H1 (cell line): ENCODE results near the gene PANX1. TPM values are rescaled to one million over a fixed set of nuclear protein-coding genes. Genes with fewer than 3 reads are reported as not detected.

Source experiments
- E2F6 ChIP-seq: IDR thresholded peaks from 2 replicates; pipeline ENCODE4 v1.6.1; 2012; ENCODE audit warnings: inconsistent platforms
- EZH2 ChIP-seq: fragments of 200-600 bp; sonication (generic); IDR thresholded peaks from 2 replicates; pipeline ENCODE4 v1.7.1; 2012; ENCODE audit warnings: low read depth, mild to moderate bottlenecking, moderate library complexity, low read length, inconsistent platforms; ENCODE audit not compliant: severe bottlenecking
- RBBP5 ChIP-seq: IDR thresholded peaks from 2 replicates; pipeline ENCODE4 v1.7.1; 2012; ENCODE audit warnings: low read depth, mild to moderate bottlenecking, inconsistent platforms, low read length, moderate library complexity, borderline replicate concordance
- TAF7 ChIP-seq: optimal IDR thresholded peaks from 2 replicates; pipeline ENCODE3; 2011; ENCODE audit warnings: low read depth, mild to moderate bottlenecking, inconsistent platforms, low read length, moderate library complexity, borderline replicate concordance
- polyA plus RNA-seq, 7 experiments: library from polyadenylated mRNA; depleted of rRNA in 3 of 7; stranded (reverse) in 5 of 7; unstranded in 2 of 7; fragments of >200 nt in 5 of 7; fragments of 200-250 nt in 2 of 7; gene quantifications; 1 replicate in 5 of 7; 2 replicates in 1 of 7; 4 replicates in 1 of 7; pipeline versions ENCODE4 v1.2.1 to v1.2.3, GENCODE V29; 2011 to 2013; ENCODE audit warnings: missing spikeins in 2 of 7, mixed read lengths in 2 of 7
- total RNA-seq: library from RNA; stranded (reverse); fragmentation: NEBNext Ultra II Directional; extraction: Animal tissue kit (Norgen Biotek cat#: 25700); gene quantifications from 2 replicates; pipeline ENCODE4 v1.2.1, GENCODE V29; 2021

Gene PANX1
- total and polyA plus RNA-seq, 2 of the 8 experiments (the other 6 are each of a cell fraction or from before 2014, with no cell fraction given): 15.9 to 35.2 TPM

GRCh38 chr11:94128746-94129511 is at the start of gene PANX1 (continued):
- peak; percentile 18 for TF ChIP-seq TAF7
- peak; percentile 3 for TF ChIP-seq EZH2
- peak; percentile 45; the same call in 1 of the 2 replicates for TF ChIP-seq E2F6
- TF ChIP-seq RBBP5: peak; percentile 88
